ENCODE results near the gene TUBB. TPM values are rescaled to one million over a fixed set of nuclear protein-coding genes. Genes with fewer than 3 reads are reported as not detected.
A peak's percentile ranks its signal among the peaks of the same experiment; 100 is the strongest.

The TUBB gene
- total RNA-seq, 2 experiments from 2014 or later: 1,244 to 1,346 TPM

DNA sequence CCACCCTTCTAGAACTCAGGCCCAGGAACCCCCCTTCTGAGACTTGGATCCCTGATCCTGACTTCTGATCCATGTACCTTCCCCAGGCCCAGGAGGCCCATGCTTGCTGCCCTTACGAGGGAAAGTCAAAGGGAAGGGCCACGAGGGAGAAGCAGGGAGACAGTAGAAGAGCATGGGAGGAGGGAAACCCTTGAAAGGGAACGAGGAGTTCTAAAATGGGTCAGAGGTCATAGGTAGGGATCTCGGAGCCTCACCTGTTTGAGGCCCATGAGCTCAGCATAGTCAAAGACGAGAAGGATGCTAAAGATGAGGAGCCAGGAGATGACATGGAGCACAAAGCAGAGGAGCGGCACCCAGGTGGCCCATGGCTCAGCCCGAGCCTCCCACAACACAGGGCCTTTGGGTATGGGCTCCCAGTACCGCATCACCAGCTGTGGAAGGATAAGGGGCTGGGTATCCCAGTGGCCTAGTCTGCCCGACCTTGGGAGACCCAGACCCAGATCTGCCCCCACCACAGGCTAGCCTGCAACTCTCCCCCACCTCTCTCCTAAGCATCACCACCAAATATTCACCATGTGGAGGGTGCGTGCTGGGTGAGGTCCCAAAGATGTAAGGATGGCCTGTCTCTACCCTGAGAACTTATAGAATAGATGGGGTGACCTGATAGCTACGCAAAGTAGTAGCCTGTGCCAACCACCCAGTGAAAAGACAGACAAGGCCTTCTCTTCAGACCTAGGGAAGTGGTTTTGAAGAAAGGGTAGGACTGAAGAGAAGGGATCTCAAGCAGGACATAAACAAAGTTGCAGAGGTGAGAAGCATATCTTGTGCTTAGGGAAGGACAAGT, 30.9 kb upstream of the TUBB start:
- POLR2A ChIA-PET: interaction anchor here (0.7 to 6.3 kb wide), 6 partner anchors 9 to 43 kb away, joined by 3 to 71 read pairs (median 4); partner anchors contain the start of genes DHX16, MDC1 and TUBB
- DNase-seq (ENCODE audit: low spot score): peak; percentile 46
- peak overlapping the region; percentile 99 for H3K4me2 ChIP-seq (ENCODE audit: low read length)
- peak overlapping the region; percentile 95 for H3K27ac ChIP-seq (ENCODE audit: low read depth, low read length, poor library complexity, severe bottlenecking)
- no peak for TF ChIP-seq EZH2phosphoT487 (IDR thresholded peaks at IDR 0.05; ENCODE audit: borderline replicate concordance, low read depth, low read length)
- TF ChIP-seq, protein P1, sequence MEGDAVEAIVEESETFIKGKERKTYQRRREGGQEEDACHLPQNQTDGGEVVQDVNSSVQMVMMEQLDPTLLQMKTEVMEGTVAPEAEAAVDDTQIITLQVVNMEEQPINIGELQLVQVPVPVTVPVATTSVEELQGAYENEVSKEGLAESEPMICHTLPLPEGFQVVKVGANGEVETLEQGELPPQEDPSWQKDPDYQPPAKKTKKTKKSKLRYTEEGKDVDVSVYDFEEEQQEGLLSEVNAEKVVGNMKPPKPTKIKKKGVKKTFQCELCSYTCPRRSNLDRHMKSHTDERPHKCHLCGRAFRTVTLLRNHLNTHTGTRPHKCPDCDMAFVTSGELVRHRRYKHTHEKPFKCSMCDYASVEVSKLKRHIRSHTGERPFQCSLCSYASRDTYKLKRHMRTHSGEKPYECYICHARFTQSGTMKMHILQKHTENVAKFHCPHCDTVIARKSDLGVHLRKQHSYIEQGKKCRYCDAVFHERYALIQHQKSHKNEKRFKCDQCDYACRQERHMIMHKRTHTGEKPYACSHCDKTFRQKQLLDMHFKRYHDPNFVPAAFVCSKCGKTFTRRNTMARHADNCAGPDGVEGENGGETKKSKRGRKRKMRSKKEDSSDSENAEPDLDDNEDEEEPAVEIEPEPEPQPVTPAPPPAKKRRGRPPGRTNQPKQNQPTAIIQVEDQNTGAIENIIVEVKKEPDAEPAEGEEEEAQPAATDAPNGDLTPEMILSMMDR (conservative IDR thresholded peaks at IDR 0.05; ENCODE audit: low read length): no peak; the same call in 1 of the 2 replicates
- H3K4me3 ChIP-seq (ENCODE audit: low read depth, low read length, poor library complexity, severe bottlenecking): peak overlapping the region; percentile 95
- CTCF ChIA-PET (ENCODE audit: unreplicated experiment): interaction anchor here (0.6 to 1.6 kb wide), 7 partner anchors 10 to 42 kb away, joined by 3 to 5 read pairs (median 3); partner anchors contain the start of genes DHX16 and MDC1
- H4K20me1 ChIP-seq (ENCODE audit: insufficient read depth, low read length): peaks cover 5% of the 10 kb centered on the region; the same call in 1 of the 2 replicates
- H3K4me1 ChIP-seq (ENCODE audit: insufficient read depth, low read length, poor library complexity, severe bottlenecking): peaks cover 38% of the 10 kb centered on the region
- no peak overlapping the region for H2AFZ ChIP-seq (ENCODE audit: low read length)
- no peaks in the 10 kb centered on the region for H3K9me3 ChIP-seq (ENCODE audit: low read length)
- intact Hi-C loops (cut with micrococcal nuclease; ENCODE audit: unreplicated experiment): loop anchor here (5.0 to 10.0 kb wide), 2 partner anchors 72 to 806 kb away; partner anchors contain the start of genes MICB, MRPS18B and PPP1R10
- no peaks in the 10 kb centered on the region for H3K9me2 ChIP-seq (ENCODE audit: insufficient read depth, low read length)
- H3K36me3 ChIP-seq (ENCODE audit: insufficient read depth, low read length): peaks cover 20% of the 10 kb centered on the region
- peaks cover 56% of the 10 kb centered on the region for H3K79me2 ChIP-seq (ENCODE audit: insufficient read depth, low read depth, low read length)
- no TSS peak for BruUV-seq (replicated peaks)

DNA sequence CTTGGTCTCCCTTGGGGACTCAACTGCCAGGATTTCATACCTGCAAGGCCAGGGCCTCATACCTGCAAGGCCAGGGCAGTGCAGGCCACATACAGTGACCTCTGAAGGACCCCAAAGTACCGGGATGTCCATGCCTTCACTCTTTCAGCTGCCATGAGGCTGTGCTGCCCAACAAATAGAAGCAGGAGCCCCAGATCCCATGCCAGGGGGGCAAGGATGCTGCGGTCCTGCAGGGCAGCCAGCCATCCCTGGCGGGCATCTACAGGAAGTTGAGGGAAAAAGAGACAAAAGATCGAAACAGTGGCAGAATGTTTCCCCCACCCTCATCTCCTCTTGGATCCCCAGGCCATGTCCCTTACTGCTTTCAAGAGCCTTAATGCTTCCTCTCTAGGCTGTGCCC, 30.2 kb upstream of the TUBB start:
- intact Hi-C loops (cut with micrococcal nuclease; ENCODE audit: unreplicated experiment): loop anchor here (5.0 to 10.0 kb wide), 2 partner anchors 73 to 805 kb away; partner anchors contain the start of genes MICB, MRPS18B and PPP1R10

More for the DNA sequence above, 30.2 kb upstream of the TUBB start:
- H3K27ac ChIP-seq (ENCODE audit: low read depth, low read length, poor library complexity, severe bottlenecking): peak overlapping the region; percentile 95
- POLR2A ChIA-PET: interaction anchor here (2.0 to 6.3 kb wide), 2 partner anchors 23 to 30 kb away, joined by 10 to 71 read pairs; partner anchors contain the start of genes MDC1 and TUBB
- H4K20me1 ChIP-seq (ENCODE audit: insufficient read depth, low read length): peaks cover 2% of the 10 kb centered on the region; the same call in 1 of the 2 replicates
- no peak for DNase-seq (ENCODE audit: low spot score)
- H3K79me2 ChIP-seq (ENCODE audit: insufficient read depth, low read depth, low read length): peaks cover 49% of the 10 kb centered on the region
- H3K4me1 ChIP-seq (ENCODE audit: insufficient read depth, low read length, poor library complexity, severe bottlenecking): peaks cover 38% of the 10 kb centered on the region
- peaks cover 14% of the 10 kb centered on the region for H3K36me3 ChIP-seq (ENCODE audit: insufficient read depth, low read length)
- no peak for TF ChIP-seq EZH2phosphoT487 (IDR thresholded peaks at IDR 0.05; ENCODE audit: borderline replicate concordance, low read depth, low read length)
- TF ChIP-seq, protein P1 (conservative IDR thresholded peaks at IDR 0.05; ENCODE audit: low read length): no peak
- H2AFZ ChIP-seq (ENCODE audit: low read length): no peak overlapping the region
- no peaks in the 10 kb centered on the region for H3K9me3 ChIP-seq (ENCODE audit: low read length)
- H3K9me2 ChIP-seq (ENCODE audit: insufficient read depth, low read length): no peaks in the 10 kb centered on the region
- peak overlapping the region; percentile 95 for H3K4me3 ChIP-seq (ENCODE audit: low read depth, low read length, poor library complexity, severe bottlenecking)
- H3K4me2 ChIP-seq (ENCODE audit: low read length): peak overlapping the region; percentile 99
- no TSS peak for BruUV-seq (replicated peaks)
- CTCF ChIA-PET (ENCODE audit: unreplicated experiment): interaction anchor here (0.6 kb wide), 2 partner anchors 17 to 27 kb away, joined by 3 read pairs; partner anchors contain the start of gene DHX16

Measured in OCI-LY7 (cell line).